Measurements from ENCODE around the gene ACE.

GRCh38 chr17:63547083-63547523 lies 70.2 kb downstream of the ACE start:
- TF ChIP-seq CTCF (IDR thresholded peaks at IDR 0.05) (no peak), POLR2AphosphoS5 (IDR thresholded peaks at IDR 0.05; ENCODE audit: low read depth, low read length) (no peak)
